Spleen (tissue), 11 donors: ENCODE results near the gene NEK10. TPM values are rescaled to one million over a fixed set of nuclear protein-coding genes. Genes with fewer than 3 reads are reported as not detected.

Source experiments
- DNase-seq: peaks from one replicate; pipeline ENCODE4 v3.0.0-alpha.2; 2020
- H3K27ac ChIP-seq, 8 donors: fragments of 200-600 bp; sonication (generic) in 7 of 8; 1 replicate in 4 of 8; 2 replicates in 4 of 8; pipeline versions ENCODE4 v1.5.0 to v1.8.0; 2016 to 2021; ENCODE audit warnings: inconsistent platforms in 4 of 8, mild to moderate bottlenecking in 4 of 8, moderate library complexity in 1 of 8
- H3K27me3 ChIP-seq, 7 donors: fragments of 200-600 bp; sonication (generic) in 6 of 7; replicated peaks in 1 of 7; 1 replicate in 4 of 7; 2 replicates in 3 of 7; pipeline versions ENCODE4 v1.5.0 to v1.8.0; 2016 to 2021; ENCODE audit warnings: inconsistent platforms in 3 of 7, mild to moderate bottlenecking in 1 of 7
- H3K36me3 ChIP-seq, 6 donors: fragments of 200-600 bp; sonication (generic) in 5 of 6; 1 replicate in 4 of 6; 2 replicates in 2 of 6; pipeline versions ENCODE4 v1.5.0 to v1.8.0; 2016 to 2021; ENCODE audit warnings: inconsistent platforms in 2 of 6
- H3K4me1 ChIP-seq, 6 donors: fragments of 200-600 bp; sonication (generic) in 5 of 6; 1 replicate in 3 of 6; 2 replicates in 3 of 6; pipeline versions ENCODE4 v1.5.0 to v1.8.0; 2016 to 2021; ENCODE audit warnings: inconsistent platforms in 3 of 6
- H3K4me3 ChIP-seq, 8 donors: fragments of 200-600 bp; sonication (generic) in 7 of 8; 1 replicate in 4 of 8; 2 replicates in 4 of 8; pipeline versions ENCODE4 v1.5.0 to v1.8.0; 2016 to 2021; ENCODE audit warnings: inconsistent platforms in 4 of 8, mild to moderate bottlenecking in 4 of 8, moderate library complexity in 2 of 8
- H3K9me3 ChIP-seq, 8 donors: fragments of 200-600 bp; sonication (generic) in 7 of 8; 1 replicate in 4 of 8; 2 replicates in 4 of 8; pipeline versions ENCODE4 v1.5.0 to v1.8.0; 2016 to 2021; ENCODE audit warnings: inconsistent platforms in 4 of 8
- CTCF ChIP-seq, 11 experiments: fragments of 200-600 bp in 7 of 11; fragments of 450-650 bp in 4 of 11; sonication (generic) in 4 of 11; IDR thresholded peaks in 8 of 11; conservative IDR thresholded peaks in 3 of 11; 1 replicate in 7 of 11; 2 replicates in 4 of 11; pipeline versions ENCODE4 v1.4.0 to v1.8.0; 2016 to 2021; ENCODE audit warnings: antibody characterized with exemption in 11 of 11, inconsistent platforms in 4 of 11, mild to moderate bottlenecking in 1 of 11
- POLR2A ChIP-seq, 3 donors: fragments of 450-650 bp; IDR thresholded peaks; one replicate each; pipeline ENCODE4 v1.5.1; 2017; ENCODE audit warnings: antibody characterized with exemption in 3 of 3, mild to moderate bottlenecking in 1 of 3
- POLR2AphosphoS5 ChIP-seq, 3 donors: sonication (generic); formaldehyde crosslinking; IDR thresholded peaks; one replicate each; pipeline ENCODE4 v1.5.1; 2017; ENCODE audit warnings: antibody characterized with exemption in 3 of 3
- WGBS, 5 donors: extraction: QIAGEN DNeasy Blood & Tissue Kit in 3 of 5; methylation state at CpG; one replicate each; pipeline versions ENCODE4 v1.1.5 to v1.1.7; 2013 to 2018; 5-methylcytosine and 5-hydroxymethylcytosine counted together
- intact Hi-C: fragments of 100-400 bp; cut with DNase I; formaldehyde crosslinking; loops from one replicate; pipeline ENCODE4 v1.15.0; 2023; ENCODE audit warnings: low total_unique reads
- polyA plus RNA-seq, 3 donors: library from polyadenylated mRNA; stranded (reverse); fragments of 200-250 nt; gene quantifications; one replicate each; pipeline ENCODE4 v1.2.1, GENCODE V29; 2013
- total RNA-seq, 7 donors: library from RNA; depleted of rRNA in 3 of 7; stranded (reverse); fragments of >200 nt in 3 of 7; fragmentation: NEBNext Ultra II Directional in 4 of 7; extraction: Animal tissue kit (Norgen Biotek cat#: 25700) in 4 of 7; gene quantifications; one replicate each; pipeline versions ENCODE4 v1.1.0 to v1.2.1, GENCODE V29; 2016 to 2021
- donor health status: healthy with polysubstance abuse.
- donor health status: DM: no; HTN: no; CAD: no; lungs with moderate emphysema.
- donor health status: DM: no; HTN: no; CAD: no.
- donor health status: Bipolar disorder and iron deficiency.
- donor health status: healthy.
- donor health status: DM: no; HTN: no; CAD: no.
- donor health status: DM: yes; HTN: yes; CAD: no.

The NEK10 gene
- total and polyA plus RNA-seq, 10 donors = 0.29 to 4.1 (median 1.7) TPM

DNA sequence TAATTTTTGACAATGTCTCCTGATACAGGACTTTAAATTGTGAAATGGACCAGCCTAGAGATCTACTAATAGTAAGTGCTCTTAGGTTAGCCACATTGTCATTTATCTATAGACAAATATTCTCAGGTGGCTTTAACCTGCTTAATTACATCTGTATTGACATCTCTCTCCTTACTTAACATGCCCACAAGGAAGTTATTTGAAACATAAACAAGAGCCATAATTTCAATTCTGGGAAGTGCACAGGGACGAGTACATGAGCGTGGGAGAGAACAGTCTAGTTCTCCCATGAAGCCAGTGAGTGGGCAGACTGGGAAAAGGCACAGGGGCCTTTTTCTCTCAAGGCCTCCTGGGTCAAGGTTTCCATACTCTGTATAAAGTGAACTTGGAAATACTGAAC, 54.2 kb downstream of the NEK10 start:
- Histone ChIP-seq H3K27ac (no peak overlapping the region), H3K4me3 (no peak overlapping the region), H3K9me3 (no peaks in the 10 kb centered on the region), H3K4me1 (peaks cover 0 to 3% (median 0%) of the 10 kb centered on the region in 6 donors), H3K36me3 (no peaks in the 10 kb centered on the region), H3K27me3 (no peaks in the 10 kb centered on the region)
- TF ChIP-seq POLR2A (IDR thresholded peaks at IDR 0.05) = no peak
- no peak for TF ChIP-seq POLR2AphosphoS5 (IDR thresholded peaks at IDR 0.05)
- intact Hi-C loops = loop anchor here (10.0 kb wide), 1 partner anchor 140 kb away; no protein-coding TSS in a partner anchor
- 71 to 91% (median 82%) methylated on average over 2 of the region's 2 CpGs for WGBS, 5 donors
- DNase-seq = no peak

DNA sequence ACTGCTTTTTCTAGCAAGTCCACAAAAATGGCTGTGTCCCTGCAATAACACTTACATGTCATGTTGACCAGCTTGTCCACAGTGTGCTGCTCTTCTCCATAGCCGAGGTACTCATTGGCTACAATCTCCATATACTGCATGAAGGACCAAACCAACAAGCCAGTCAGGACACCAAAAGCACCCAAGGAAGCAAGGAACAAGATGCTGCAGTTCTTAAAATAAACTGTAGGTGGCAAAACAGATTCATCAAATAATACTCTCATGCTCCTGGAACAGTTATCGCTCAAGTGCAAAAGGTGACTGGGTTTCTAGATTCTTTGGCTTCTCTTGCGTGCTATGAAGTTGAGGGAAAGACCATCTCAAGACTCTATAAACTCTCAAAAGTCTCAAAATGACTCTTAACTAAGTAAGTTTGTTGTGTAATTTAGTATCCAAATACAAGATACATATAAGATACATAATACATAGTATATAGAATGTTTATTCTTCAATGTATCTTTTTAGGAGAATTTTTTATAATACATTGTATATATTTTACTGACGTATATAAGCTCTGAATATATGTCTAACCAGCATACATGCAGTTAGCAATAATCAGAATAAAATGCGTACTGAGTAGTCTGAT, 57.0 kb downstream of the NEK10 start:
- DNase-seq = no peak
- intact Hi-C loops = loop anchor here (10.0 kb wide), 1 partner anchor 143 kb away; no protein-coding TSS in a partner anchor
- 40 to 47% (median 41%) methylated on average over 5 of the region's 5 CpGs for WGBS, 5 donors
- Histone ChIP-seq H3K4me3 (no peak overlapping the region), H3K27me3 (no peaks in the 10 kb centered on the region), H3K36me3 (no peaks in the 10 kb centered on the region), H3K27ac (no peak overlapping the region), H3K9me3 (no peaks in the 10 kb centered on the region), H3K4me1 (peaks cover 0 to 3% (median 0%) of the 10 kb centered on the region in 6 donors)
- TF ChIP-seq CTCF (IDR thresholded peaks at IDR 0.05 in 8 of 11, conservative IDR thresholded peaks at IDR 0.05 in 3 of 11) (peak; percentile 64 to 86 (median 81)), POLR2A (IDR thresholded peaks at IDR 0.05) (no peak)

- intact Hi-C loops = loop anchor here (10.0 kb wide), 1 partner anchor 143 kb away; no protein-coding TSS in a partner anchor
Measured at GRCh38 chr3:27311400-27311799, 57.8 kb downstream of the NEK10 start.

DNA sequence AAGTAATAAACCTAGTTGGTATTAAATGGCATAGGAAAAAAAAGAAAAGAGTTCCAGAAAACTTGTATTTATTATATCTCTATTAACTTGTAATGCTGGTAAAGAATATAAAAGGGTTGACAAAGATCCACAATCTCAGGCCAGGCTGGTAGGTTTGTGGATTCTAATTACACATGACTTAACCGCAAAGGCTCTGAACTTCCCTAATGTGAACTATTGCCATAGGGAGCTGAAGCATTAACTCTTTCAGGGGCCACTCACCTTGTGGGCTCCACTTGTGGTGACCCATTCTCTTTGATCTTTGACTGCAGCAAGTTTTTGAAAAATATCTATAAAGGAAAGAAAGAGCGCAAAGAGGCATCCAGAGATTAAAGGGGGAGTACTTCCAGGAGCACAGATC, 58.5 kb downstream of the NEK10 start:
- peaks cover 0 to 3% (median 0%) of the 10 kb centered on the region in 6 donors for H3K4me1 ChIP-seq
- TF ChIP-seq POLR2AphosphoS5 (IDR thresholded peaks at IDR 0.05) = no peak
- no peak for TF ChIP-seq CTCF (IDR thresholded peaks at IDR 0.05 in 8 of 11, conservative IDR thresholded peaks at IDR 0.05 in 3 of 11)
- no peak for TF ChIP-seq POLR2A (IDR thresholded peaks at IDR 0.05)
- no peaks in the 10 kb centered on the region for H3K36me3 ChIP-seq
- no peaks in the 10 kb centered on the region for H3K27me3 ChIP-seq
- 55 to 71% (median 62%) methylated on average over 2 of the region's 2 CpGs for WGBS, 5 donors
- no peak overlapping the region for H3K4me3 ChIP-seq
- intact Hi-C loops = loop anchor here (10.0 kb wide), 1 partner anchor 144 kb away; no protein-coding TSS in a partner anchor
- no peak for DNase-seq
- H3K9me3 ChIP-seq = no peaks in the 10 kb centered on the region
- H3K27ac ChIP-seq = no peak overlapping the region

More at GRCh38 chr3:27311400-27311799, 57.8 kb downstream of the NEK10 start:
- whole genome bisulfite sequencing, 5 donors = 70 to 81% (median 73%) methylated on average over 5 of the region's 5 CpGs
- TF ChIP-seq CTCF (IDR thresholded peaks at IDR 0.05 in 8 of 11, conservative IDR thresholded peaks at IDR 0.05 in 3 of 11) (no peak), POLR2A (IDR thresholded peaks at IDR 0.05) (no peak), POLR2AphosphoS5 (IDR thresholded peaks at IDR 0.05) (no peak)
- Histone ChIP-seq H3K27me3 (no peaks in the 10 kb centered on the region), H3K36me3 (no peaks in the 10 kb centered on the region), H3K9me3 (no peaks in the 10 kb centered on the region), H3K4me1 (peaks cover 0 to 3% (median 0%) of the 10 kb centered on the region in 6 donors), H3K4me3 (no peak overlapping the region), H3K27ac (no peak overlapping the region)
- DNase-seq = no peak
